Testis (tissue), 3 donors: ENCODE measurements around the gene ARHGAP22. TPM values are rescaled to one million over a fixed set of nuclear protein-coding genes. Genes with fewer than 3 reads are reported as not detected.

Experiments used
- DNase-seq: peaks from one replicate; pipeline ENCODE4 v3.0.0-alpha.2; 2019
- H3K27ac ChIP-seq, 2 donors: fragments of 200-600 bp; sonication (generic); one replicate each; pipeline ENCODE4 v1.5.1; 2019
- H3K27me3 ChIP-seq: fragments of 200-600 bp; sonication (generic); one replicate; pipeline ENCODE4 v1.5.1; 2019
- H3K36me3 ChIP-seq: fragments of 200-600 bp; sonication (generic); one replicate; pipeline ENCODE4 v1.5.1; 2017; ENCODE audit warnings: low read depth; ENCODE audit errors: missing control alignments
- H3K4me1 ChIP-seq: fragments of 200-600 bp; sonication (generic); one replicate; pipeline ENCODE4 v1.5.1; 2019
- H3K4me3 ChIP-seq, 2 donors: fragments of 200-600 bp; sonication (generic); one replicate each; pipeline ENCODE4 v1.5.1; 2017 to 2019
- H3K9me3 ChIP-seq: fragments of 200-600 bp; sonication (generic); one replicate; pipeline ENCODE4 v1.5.1; 2017
- CTCF ChIP-seq, 3 experiments: fragments of 450-650 bp in 2 of 3; fragments of 200-600 bp in 1 of 3; sonication (generic) in 1 of 3; IDR thresholded peaks; one replicate each; pipeline ENCODE4 v1.5.1; 2016 to 2019; ENCODE audit warnings: antibody characterized with exemption in 3 of 3, mild to moderate bottlenecking in 2 of 3, moderate library complexity in 1 of 3
- POLR2A ChIP-seq: fragments of 450-650 bp; IDR thresholded peaks from one replicate; pipeline ENCODE4 v1.6.1; 2017; ENCODE audit warnings: antibody characterized with exemption, mild to moderate bottlenecking, moderate library complexity
- WGBS, 2 donors: methylation state at CpG; one replicate each; pipeline ENCODE4 v1.1.5; 2018; 5-methylcytosine and 5-hydroxymethylcytosine counted together
- intact Hi-C: fragments of 100-400 bp; cut with DNase I; formaldehyde crosslinking; loops from one replicate; pipeline ENCODE4 v1.15.1; 2023; ENCODE audit warnings: low total_unique reads
- polyA plus RNA-seq: library from polyadenylated mRNA; stranded (reverse); fragments of 350-450 nt; fragmentation: Illumina TruSeq; extraction: RNeasy Lipid Tissue Mini Kit (QIAGEN cat#74804); gene quantifications from one replicate; pipeline ENCODE4 v1.2.3, GENCODE V29; 2014; ENCODE audit warnings: low read depth, low replicate concordance; ENCODE audit not compliant: insufficient read depth
- total RNA-seq, 2 donors: library from RNA; depleted of rRNA; stranded (reverse); fragments of >200 nt; gene quantifications; one replicate each; pipeline ENCODE4 v1.2.3, GENCODE V29; 2016

The ARHGAP22 gene
- total and polyA plus RNA-seq, 3 donors from 2014 or later, result 6.2 to 11.9 (median 8.8) TPM

- Histone ChIP-seq H3K27ac (peak overlapping the region; percentile 14 to 21), H3K4me3 (no peak overlapping the region), H3K27me3 (no peaks in the 10 kb centered on the region), H3K4me1 (peaks cover 6% of the 10 kb centered on the region), H3K9me3 (no peaks in the 10 kb centered on the region), H3K36me3 (no peaks in the 10 kb centered on the region)
- 76 to 88% methylated on average over 7 to 9 of the region's 9 CpGs for WGBS, 2 donors
- DNase-seq, result peak; percentile 11
- TF ChIP-seq CTCF (IDR thresholded peaks at IDR 0.05) (no peak), POLR2A (no peak)
- intact Hi-C loops, result no loop called here
Measured at GRCh38 chr10:48555310-48556042, 49.4 kb downstream of the ARHGAP22 start.

- Histone ChIP-seq H3K9me3 (no peaks in the 10 kb centered on the region), H3K36me3 (no peaks in the 10 kb centered on the region), H3K27ac (no peak overlapping the region), H3K4me3 (no peak overlapping the region), H3K4me1 (peaks cover 6% of the 10 kb centered on the region), H3K27me3 (no peaks in the 10 kb centered on the region)
- peak; percentile 30 for DNase-seq
- TF ChIP-seq POLR2A (no peak), CTCF (IDR thresholded peaks at IDR 0.05) (no peak)
- intact Hi-C loops, result loop anchor here (5.0 kb wide), 1 partner anchor 103 kb away; no protein-coding TSS in a partner anchor
- 49 to 55% methylated on average over 3 of the region's 3 CpGs for WGBS, 2 donors
Measured at GRCh38 chr10:48554656-48555055, 50.2 kb downstream of the ARHGAP22 start.

- no peak overlapping the region for H3K4me3 ChIP-seq
- TF ChIP-seq CTCF (IDR thresholded peaks at IDR 0.05), result no peak
- no peak for TF ChIP-seq POLR2A
- H3K4me1 ChIP-seq, result peaks cover 6% of the 10 kb centered on the region
- WGBS, 2 donors, result 60% methylated on average over 3 of the region's 3 CpGs
- intact Hi-C loops, result loop anchor here (5.0 kb wide), 1 partner anchor 103 kb away; no protein-coding TSS in a partner anchor
- peak overlapping the region in 1 of 2 donors; percentile 45 for H3K27ac ChIP-seq
- H3K9me3 ChIP-seq, result no peaks in the 10 kb centered on the region
- H3K27me3 ChIP-seq, result no peaks in the 10 kb centered on the region
- no peaks in the 10 kb centered on the region for H3K36me3 ChIP-seq
- DNase-seq, result peak; percentile 63
Measured at GRCh38 chr10:48554246-48554645, 50.6 kb downstream of the ARHGAP22 start.

- Histone ChIP-seq H3K4me3 (no peak overlapping the region), H3K27me3 (no peaks in the 10 kb centered on the region), H3K27ac (no peak overlapping the region), H3K4me1 (peaks cover 6% of the 10 kb centered on the region), H3K36me3 (no peaks in the 10 kb centered on the region), H3K9me3 (no peaks in the 10 kb centered on the region)
- 79 to 86% methylated on average over 2 to 13 of the region's 13 CpGs for WGBS, 2 donors
- no peak for TF ChIP-seq CTCF (IDR thresholded peaks at IDR 0.05)
- no peak for TF ChIP-seq POLR2A
- no peak for DNase-seq
- intact Hi-C loops, result loop anchor here (5.0 kb wide), 1 partner anchor 104 kb away; no protein-coding TSS in a partner anchor
Measured at GRCh38 chr10:48552946-48553564, 51.8 kb downstream of the ARHGAP22 start.
